Measurements from ENCODE around the gene PNPLA2.

PNPLA2 gene

DNA sequence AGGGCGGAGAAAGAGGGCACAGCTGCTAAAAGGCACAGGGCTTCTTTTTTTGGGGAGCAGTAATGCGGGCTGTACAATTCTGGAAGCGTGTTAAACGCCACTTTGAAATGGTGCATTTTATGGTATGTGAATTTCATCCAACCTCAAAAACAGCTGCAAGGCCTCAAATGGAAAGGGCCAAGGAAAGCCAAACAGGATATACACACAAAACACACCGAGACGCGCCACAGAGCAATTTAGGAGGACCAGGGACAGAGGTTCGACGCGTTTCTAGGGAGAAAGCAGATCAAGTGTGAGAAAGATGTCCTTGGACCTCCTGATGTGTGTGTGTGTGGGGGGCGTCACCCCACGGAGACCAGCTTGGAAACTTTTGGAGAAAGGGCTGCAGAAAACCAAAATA is 55.0 kb downstream of the PNPLA2 start:
- no peak for DNase-seq (ENCODE audit: low read depth in 3 of 3)

Data from stimulated activated CD4-positive, alpha-beta T cell treated with anti-CD3 and anti-CD28 coated beads, TNF-alpha, amount 100 ng/mL, for 48 hours (primary cell).